Osteoblast (primary cell): ENCODE measurements around the gene GGCX. TPM values are rescaled to one million over a fixed set of nuclear protein-coding genes. Genes with fewer than 3 reads are reported as not detected.

ENCODE experiments used
- DNase-seq: peaks from one replicate; pipeline ENCODE4 v3.0.0; 2011; ENCODE audit warnings: low spot score, mixed read lengths; ENCODE audit not compliant: insufficient read length; ENCODE audit errors: missing footprints
- H2AFZ ChIP-seq: 2 replicates; pipeline ENCODE4 v1.6.0; 2011; ENCODE audit warnings: mild to moderate bottlenecking, low read length
- H3K27ac ChIP-seq: 2 replicates; pipeline ENCODE4 v1.5.1; 2011; ENCODE audit warnings: mild to moderate bottlenecking, low read depth, low read length, moderate library complexity
- H3K27me3 ChIP-seq: 2 replicates; pipeline ENCODE4 v1.6.0; 2012; ENCODE audit warnings: mild to moderate bottlenecking, control low read depth, inconsistent platforms, low read length, moderate library complexity; ENCODE audit not compliant: insufficient read depth
- H3K36me3 ChIP-seq: 2 replicates; pipeline ENCODE4 v1.5.1; 2011; ENCODE audit warnings: mild to moderate bottlenecking, low read length, control low read depth, moderate library complexity; ENCODE audit not compliant: insufficient read depth
- H3K4me1 ChIP-seq: 2 replicates; pipeline ENCODE4 v1.5.1; 2011; ENCODE audit warnings: mild to moderate bottlenecking, low read length, control low read depth, moderate library complexity; ENCODE audit not compliant: insufficient read depth
- H3K4me2 ChIP-seq: 2 replicates; pipeline ENCODE4 v1.6.0; 2011; ENCODE audit warnings: mild to moderate bottlenecking, low read length; ENCODE audit not compliant: insufficient read depth
- H3K4me3 ChIP-seq: fragments of 200-600 bp; sonication (generic); 3 replicates; pipeline ENCODE4 v1.5.1; 2012; ENCODE audit warnings: mild to moderate bottlenecking, low read length, inconsistent platforms; ENCODE audit not compliant: insufficient read depth
- H3K79me2 ChIP-seq: 2 replicates; pipeline ENCODE4 v1.6.0; 2012; ENCODE audit warnings: mild to moderate bottlenecking, low read length, control low read depth, inconsistent platforms; ENCODE audit not compliant: insufficient read depth
- H3K9me3 ChIP-seq: 2 replicates; pipeline ENCODE4 v1.5.1; 2011; ENCODE audit warnings: low read depth, low read length, control low read depth
- H4K20me1 ChIP-seq: 2 replicates; pipeline ENCODE4 v1.6.0; 2012; ENCODE audit warnings: mild to moderate bottlenecking, low read length, control low read depth; ENCODE audit not compliant: insufficient read depth
- total RNA-seq: library from RNA; depleted of rRNA; stranded (reverse); fragments of >200 nt; gene quantifications from 2 replicates; pipeline ENCODE4 v1.2.3, GENCODE V29; 2012
- TF ChIP-seq, protein P1 (sequence below): IDR thresholded peaks from 2 replicates; pipeline ENCODE4 v1.5.1; 2011; ENCODE audit warnings: mild to moderate bottlenecking, low read depth, low read length, moderate library complexity; ENCODE audit errors: extremely low read depth

Gene GGCX
- total RNA-seq, 1 donor = 40.9 TPM

DNA sequence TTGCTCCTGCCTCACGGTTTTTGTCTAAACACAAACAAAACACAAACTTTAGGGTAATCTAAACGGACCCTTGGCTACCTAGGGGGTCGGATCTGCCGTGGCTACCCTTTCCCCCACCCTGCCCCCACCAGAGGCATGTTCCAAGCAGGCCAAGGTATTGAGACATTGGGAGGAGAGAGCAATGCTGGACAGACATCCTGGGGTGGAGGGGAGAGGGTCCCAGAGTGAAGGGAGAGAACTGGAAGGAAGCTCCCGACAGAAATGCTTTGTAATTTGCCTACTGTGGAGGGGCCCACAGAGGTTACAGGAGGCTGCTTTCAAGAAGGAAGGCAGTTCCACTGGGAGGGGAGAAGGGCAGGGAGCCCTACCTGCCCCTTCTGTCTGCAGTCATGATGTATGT lies 36.3 kb downstream of the GGCX start:
- Histone ChIP-seq H3K4me2 (no peak overlapping the region), H4K20me1 (no peaks in the 10 kb centered on the region), H3K36me3 (no peaks in the 10 kb centered on the region), H3K4me3 (no peak overlapping the region), H3K79me2 (no peaks in the 10 kb centered on the region), H2AFZ (no peak overlapping the region), H3K9me3 (no peaks in the 10 kb centered on the region), H3K27me3 (peaks cover 5% of the 10 kb centered on the region), H3K4me1 (no peaks in the 10 kb centered on the region), H3K27ac (no peak overlapping the region)
- DNase-seq = no peak
- TF ChIP-seq, protein P1, sequence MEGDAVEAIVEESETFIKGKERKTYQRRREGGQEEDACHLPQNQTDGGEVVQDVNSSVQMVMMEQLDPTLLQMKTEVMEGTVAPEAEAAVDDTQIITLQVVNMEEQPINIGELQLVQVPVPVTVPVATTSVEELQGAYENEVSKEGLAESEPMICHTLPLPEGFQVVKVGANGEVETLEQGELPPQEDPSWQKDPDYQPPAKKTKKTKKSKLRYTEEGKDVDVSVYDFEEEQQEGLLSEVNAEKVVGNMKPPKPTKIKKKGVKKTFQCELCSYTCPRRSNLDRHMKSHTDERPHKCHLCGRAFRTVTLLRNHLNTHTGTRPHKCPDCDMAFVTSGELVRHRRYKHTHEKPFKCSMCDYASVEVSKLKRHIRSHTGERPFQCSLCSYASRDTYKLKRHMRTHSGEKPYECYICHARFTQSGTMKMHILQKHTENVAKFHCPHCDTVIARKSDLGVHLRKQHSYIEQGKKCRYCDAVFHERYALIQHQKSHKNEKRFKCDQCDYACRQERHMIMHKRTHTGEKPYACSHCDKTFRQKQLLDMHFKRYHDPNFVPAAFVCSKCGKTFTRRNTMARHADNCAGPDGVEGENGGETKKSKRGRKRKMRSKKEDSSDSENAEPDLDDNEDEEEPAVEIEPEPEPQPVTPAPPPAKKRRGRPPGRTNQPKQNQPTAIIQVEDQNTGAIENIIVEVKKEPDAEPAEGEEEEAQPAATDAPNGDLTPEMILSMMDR = no peak

DNA sequence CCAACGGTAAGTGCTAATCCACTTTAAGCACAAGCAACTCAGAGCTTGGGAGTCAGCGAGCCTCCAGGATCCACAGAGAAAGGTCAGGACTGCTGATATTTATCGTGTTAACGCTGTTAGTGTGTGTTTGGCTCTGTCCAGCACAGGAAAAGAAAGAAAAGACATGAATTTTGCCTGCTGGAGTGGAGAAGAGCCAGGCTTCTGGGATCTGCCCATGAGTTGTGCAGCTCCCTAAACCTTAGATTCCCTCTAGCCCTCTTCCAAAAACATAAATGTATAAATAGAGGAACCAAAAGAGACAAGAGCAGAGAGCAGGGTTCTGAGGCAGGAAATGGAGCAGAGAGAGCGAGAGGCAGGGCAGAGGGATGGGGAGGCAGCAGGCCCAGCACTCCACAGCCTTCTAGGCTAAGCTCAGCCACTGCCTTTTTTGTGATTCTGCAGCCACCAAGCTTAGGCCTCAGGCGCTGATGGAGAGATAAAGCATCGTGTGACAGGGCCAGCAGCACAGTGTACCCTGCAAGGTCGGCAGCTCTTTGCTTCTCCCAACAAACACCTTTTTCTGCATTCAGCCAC lies 36.9 kb downstream of the GGCX start:
- no peak overlapping the region for H3K27ac ChIP-seq
- TF ChIP-seq, protein P1 = no peak
- DNase-seq = peak; percentile 14

GRCh38 chr2:85523903-85524335 lies 37.4 kb downstream of the GGCX start:
- peak; percentile 13 for DNase-seq

More for the DNA sequence above, 36.9 kb downstream of the GGCX start:
- no peaks in the 10 kb centered on the region for H3K9me3 ChIP-seq
- peaks cover 5% of the 10 kb centered on the region for H3K27me3 ChIP-seq
- H4K20me1 ChIP-seq = no peaks in the 10 kb centered on the region
- H3K4me2 ChIP-seq = no peak overlapping the region
- H3K4me1 ChIP-seq = no peaks in the 10 kb centered on the region
- no peaks in the 10 kb centered on the region for H3K36me3 ChIP-seq
- no peak overlapping the region for H3K4me3 ChIP-seq
- H2AFZ ChIP-seq = no peak overlapping the region
- H3K79me2 ChIP-seq = no peaks in the 10 kb centered on the region

GRCh38 chr2:85523062-85523902 lies 38.0 kb downstream of the GGCX start:
- H3K4me1 ChIP-seq = no peaks in the 10 kb centered on the region
- H2AFZ ChIP-seq = no peak overlapping the region
- TF ChIP-seq, protein P1 = no peak
- H3K79me2 ChIP-seq = no peaks in the 10 kb centered on the region
- H3K36me3 ChIP-seq = no peaks in the 10 kb centered on the region
- H4K20me1 ChIP-seq = no peaks in the 10 kb centered on the region
- no peaks in the 10 kb centered on the region for H3K9me3 ChIP-seq
- no peak overlapping the region for H3K4me2 ChIP-seq
- H3K27me3 ChIP-seq = peaks cover 4% of the 10 kb centered on the region
- H3K4me3 ChIP-seq = no peak overlapping the region
- H3K27ac ChIP-seq = no peak overlapping the region
- DNase-seq = peak; percentile 11

More at GRCh38 chr2:85523903-85524335, 37.4 kb downstream of the GGCX start:
- Histone ChIP-seq H2AFZ (no peak overlapping the region), H3K4me3 (no peak overlapping the region), H3K27me3 (peaks cover 5% of the 10 kb centered on the region), H3K4me2 (no peak overlapping the region), H4K20me1 (no peaks in the 10 kb centered on the region), H3K4me1 (no peaks in the 10 kb centered on the region), H3K79me2 (no peaks in the 10 kb centered on the region), H3K36me3 (no peaks in the 10 kb centered on the region), H3K27ac (no peak overlapping the region), H3K9me3 (no peaks in the 10 kb centered on the region)
- TF ChIP-seq, protein P1 = no peak
